IMR-90 (cell line): Measurements from ENCODE around the gene SLC25A15. TPM values are rescaled to one million over a fixed set of nuclear protein-coding genes. Genes with fewer than 3 reads are reported as not detected.

Source experiments
- ATAC-seq: fragments of 200-7000 bp; cut with Tn5 transposase; 2 replicates; pipeline ENCODE4 v1.9.1; 2020; ENCODE audit warnings: low read depth, mild to moderate bottlenecking, moderate library complexity
- BruUV-seq: library from RNA; stranded (reverse); fragments of 400-500 nt; replicated peaks from 2 replicates; lab custom pipeline; 2021; lab: Mats Ljungman, UMichigan
- CTCF ChIA-PET: fragments of 300-600 bp; formaldehyde crosslinking; extraction: SDS; loops from one replicate; lab custom pipeline; 2021; ENCODE audit warnings: antibody characterized with exemption; lab: Yijun Ruan, JAX
- POLR2A ChIA-PET: fragments of 300-600 bp; sonication (Branson Sonifier 250); formaldehyde crosslinking; loops from one replicate; lab custom pipeline; 2022; ENCODE audit warnings: antibody characterized with exemption; ENCODE audit not compliant: unreplicated experiment; lab: Charles Lee
- DNase-seq: peaks from one replicate; pipeline ENCODE4 v3.0.0; 2013
- H2AFZ ChIP-seq: replicated peaks from 2 replicates; pipeline ENCODE3; 2013; ENCODE audit warnings: low read length, mild to moderate bottlenecking; ENCODE audit not compliant: poor library complexity
- H2AK5ac ChIP-seq: 2 replicates; pipeline ENCODE4 v1.6.1; 2013; ENCODE audit warnings: low read depth, low read length, inconsistent platforms
- H2AK9ac ChIP-seq: replicated peaks from 2 replicates; pipeline ENCODE3; 2013; ENCODE audit warnings: mild to moderate bottlenecking, low read depth, low read length, moderate library complexity; ENCODE audit not compliant: poor library complexity
- H2BK120ac ChIP-seq: 2 replicates; pipeline ENCODE4 v1.6.1; 2013; ENCODE audit warnings: low read depth, low read length, inconsistent platforms
- H2BK15ac ChIP-seq: 3 replicates; pipeline ENCODE4 v1.6.1; 2013; ENCODE audit warnings: low read depth, low read length, inconsistent platforms
- H2BK20ac ChIP-seq: 2 replicates; pipeline ENCODE4 v1.6.1; 2013; ENCODE audit warnings: low read depth, mild to moderate bottlenecking, inconsistent platforms, low read length, moderate library complexity
- H2BK5ac ChIP-seq: 2 replicates; pipeline ENCODE4 v1.6.1; 2013; ENCODE audit warnings: mild to moderate bottlenecking, low read depth, low read length, inconsistent platforms; ENCODE audit not compliant: poor library complexity, severe bottlenecking
- H3K14ac ChIP-seq: replicated peaks from 2 replicates; pipeline ENCODE4 v1.6.1; 2013; ENCODE audit warnings: low read depth, low read length, inconsistent platforms
- H3K18ac ChIP-seq: 2 replicates; pipeline ENCODE4 v1.6.1; 2013; ENCODE audit warnings: low read depth, low read length, control low read depth
- H3K23ac ChIP-seq: 2 replicates; pipeline ENCODE4 v1.6.1; 2013; ENCODE audit warnings: low read depth, low read length, inconsistent platforms
- H3K27ac ChIP-seq: 2 replicates; pipeline ENCODE4 v1.5.1; 2013; ENCODE audit warnings: mild to moderate bottlenecking, control low read depth, low read length; ENCODE audit not compliant: insufficient read depth
- H3K27me3 ChIP-seq: 2 replicates; pipeline ENCODE4 v1.6.1; 2013; ENCODE audit warnings: low read length; ENCODE audit not compliant: control insufficient read depth, insufficient read depth
- H3K36me3 ChIP-seq: 2 replicates; pipeline ENCODE4 v1.6.1; 2013; ENCODE audit warnings: low read length, mixed read lengths; ENCODE audit not compliant: control insufficient read depth, insufficient read depth
- H3K4ac ChIP-seq: 2 replicates; pipeline ENCODE4 v1.6.1; 2013; ENCODE audit warnings: low read depth, low read length, inconsistent platforms
- H3K4me1 ChIP-seq: 2 replicates; pipeline ENCODE4 v1.6.1; 2013; ENCODE audit warnings: low read length, mixed read lengths; ENCODE audit not compliant: control insufficient read depth, insufficient read depth
- H3K4me2 ChIP-seq: 2 replicates; pipeline ENCODE4 v1.6.1; 2013; ENCODE audit warnings: low read depth, mild to moderate bottlenecking, control low read depth, low read length, moderate library complexity
- H3K4me3 ChIP-seq: 2 replicates; pipeline ENCODE4 v1.5.1; 2013; ENCODE audit warnings: low read depth, mild to moderate bottlenecking, control low read depth, low read length, moderate library complexity; ENCODE audit not compliant: insufficient read depth
- H3K56ac ChIP-seq: 2 replicates; pipeline ENCODE4 v1.6.1; 2013; ENCODE audit warnings: low read length, inconsistent platforms; ENCODE audit not compliant: insufficient read depth; ENCODE audit errors: extremely low read depth
- H3K79me1 ChIP-seq, 2 experiments: 2 replicates each; pipeline ENCODE4 v1.6.1; 2013; ENCODE audit warnings: low read length in 2 of 2, inconsistent platforms in 1 of 2, low read depth in 1 of 2
- H3K9ac ChIP-seq: 2 replicates; pipeline ENCODE4 v1.6.1; 2013; ENCODE audit warnings: low read depth, low read length, control low read depth
- H3K9me1 ChIP-seq: 2 replicates; pipeline ENCODE4 v1.6.1; 2013; ENCODE audit warnings: low read length, inconsistent platforms; ENCODE audit not compliant: insufficient read depth
- H3K9me3 ChIP-seq: 2 replicates; pipeline ENCODE4 v1.6.1; 2013; ENCODE audit warnings: low read length; ENCODE audit not compliant: control insufficient read depth, insufficient read depth
- H4K20me1 ChIP-seq: 2 replicates; pipeline ENCODE4 v1.6.1; 2013; ENCODE audit warnings: low read length, inconsistent platforms; ENCODE audit not compliant: insufficient read depth
- H4K5ac ChIP-seq: 2 replicates; pipeline ENCODE4 v1.6.1; 2013; ENCODE audit warnings: mild to moderate bottlenecking, low read depth, low read length, control low read depth
- H4K8ac ChIP-seq, 2 experiments: 2 replicates each; pipeline ENCODE4 v1.6.1; 2013; ENCODE audit warnings: low read depth in 2 of 2, low read length in 2 of 2, control low read depth in 1 of 2, inconsistent platforms in 1 of 2
- H4K91ac ChIP-seq: 2 replicates; pipeline ENCODE4 v1.6.1; 2013; ENCODE audit warnings: low read depth, low read length, inconsistent platforms; ENCODE audit not compliant: insufficient read depth
- CHD1 ChIP-seq: IDR thresholded peaks from 2 replicates; pipeline ENCODE4 v1.6.1; 2012; ENCODE audit warnings: low read depth, low read length, improper control_type of control experiment
- FOS ChIP-seq: fragments of 150-350 bp; IDR thresholded peaks from 2 replicates; pipeline ENCODE4 v1.6.1; 2016; ENCODE audit warnings: low read depth, low read length
- POLR2A ChIP-seq: IDR thresholded peaks from 2 replicates; pipeline ENCODE4 v1.6.1; 2012; ENCODE audit warnings: mild to moderate bottlenecking, low read depth, low read length
- RAD21 ChIP-seq: IDR thresholded peaks from 2 replicates; pipeline ENCODE4 v1.6.1; 2012; ENCODE audit warnings: low read length, improper control_type of control experiment
- SMC3 ChIP-seq: fragments of 150-350 bp; IDR thresholded peaks from 2 replicates; pipeline ENCODE4 v1.6.1; 2016; ENCODE audit warnings: low read depth, mild to moderate bottlenecking, antibody characterized with exemption, low read length, moderate library complexity
- WGBS, 2 experiments: methylation state at CpG; one replicate each; pipeline versions ENCODE4 v1.1.5 to v1.1.7; 2013; ENCODE audit warnings: missing lambda C conversion rate in 2 of 2; ENCODE audit not compliant: insufficient read length in 1 of 2; ENCODE audit errors: extremely low coverage in 2 of 2; 5-methylcytosine and 5-hydroxymethylcytosine counted together
- dilution Hi-C: fragments of 300-500 bp; cut with HindIII; formaldehyde crosslinking; loops from one replicate; pipeline ENCODE4 v1.14.3; 2018; ENCODE audit warnings: low sequenced_read_pairs; ENCODE audit not compliant: unreplicated experiment
- in situ Hi-C: fragments of 300-500 bp; cut with MboI; formaldehyde crosslinking; loops from 3 replicates; pipeline ENCODE4 v1.14.3; 2019; ENCODE audit warnings: low sequenced_read_pairs, inconsistent platforms, mixed read lengths
- intact Hi-C: fragments of 100-400 bp; cut with micrococcal nuclease; formaldehyde crosslinking; loops from 2 replicates; pipeline ENCODE4 v1.10.0; 2022
- polyA plus RNA-seq, 3 experiments: library from polyadenylated mRNA; depleted of rRNA; stranded (reverse); fragments of >200 nt; gene quantifications; 2 replicates each; pipeline ENCODE4 v1.2.3, GENCODE V29; 2012; ENCODE audit warnings: low replicate concordance in 1 of 3
- total RNA-seq: library from RNA; depleted of rRNA; stranded (reverse); fragments of >200 nt; gene quantifications from 2 replicates; pipeline ENCODE4 v1.2.3, GENCODE V29; 2012
- TF ChIP-seq, protein P1 (sequence below): fragments of 150-350 bp; IDR thresholded peaks from 2 replicates; pipeline ENCODE4 v1.6.1; 2017; ENCODE audit warnings: mild to moderate bottlenecking, antibody characterized with exemption, low read length, low read depth
- TF ChIP-seq, protein P2 (sequence below): conservative IDR thresholded peaks from 2 replicates; pipeline ENCODE4 v1.5.1; 2012; ENCODE audit warnings: mild to moderate bottlenecking, low read depth, low read length, improper control_type of control experiment

SLC25A15 gene
- total and polyA plus RNA-seq, 2 of the 4 experiments (the other 2 are of a cell fraction), result 5.4 to 13.3 TPM

DNA sequence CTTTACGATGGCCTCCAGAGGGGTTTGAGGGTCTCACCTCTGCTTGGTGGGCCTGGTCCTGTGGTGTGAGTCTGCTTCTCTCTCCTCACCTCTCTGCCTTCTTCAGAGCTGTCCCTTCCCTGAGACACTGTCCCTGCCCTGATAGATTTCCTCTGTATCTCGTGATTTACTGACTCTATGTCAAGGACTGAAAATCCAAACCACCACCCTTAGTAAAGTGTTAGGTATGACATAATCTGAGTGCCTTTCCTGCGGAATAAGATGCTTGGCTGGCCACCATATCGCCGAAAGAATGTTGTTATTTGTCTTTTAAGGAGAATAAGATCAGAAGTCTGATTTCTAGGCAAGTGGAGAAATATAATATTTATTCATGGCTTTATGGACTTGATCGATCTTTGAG, 7.2 kb downstream of the SLC25A15 start:
- no peaks in the 10 kb centered on the region for H3K27me3 ChIP-seq
- H2AK9ac ChIP-seq, result no peak overlapping the region
- peaks cover 16% of the 10 kb centered on the region for H3K36me3 ChIP-seq
- ChIA-PET CTCF (no interaction called here), POLR2A (no interaction called here)
- no peaks in the 10 kb centered on the region for H3K9me3 ChIP-seq
- no peaks in the 10 kb centered on the region for H4K20me1 ChIP-seq
- no peak overlapping the region for H2BK120ac ChIP-seq
- dilution Hi-C loops, result no loop called here
- no peak overlapping the region for H4K91ac ChIP-seq
- H2BK15ac ChIP-seq, result no peak overlapping the region
- H3K9me1 ChIP-seq, result no peaks in the 10 kb centered on the region; the same call in 1 of the 2 replicates
- no peaks in the 10 kb centered on the region for H3K4me1 ChIP-seq
- no peak overlapping the region for H3K23ac ChIP-seq
- H4K5ac ChIP-seq, result no peak overlapping the region
- H2AK5ac ChIP-seq, result no peak overlapping the region
- no peak overlapping the region for H3K4me3 ChIP-seq
- H2BK5ac ChIP-seq, result no peak overlapping the region
- intact Hi-C loops, result no loop called here
- no CpG with 5 or more reads among the region's 6 CpGs for WGBS, 2 experiments
- H3K18ac ChIP-seq, result no peak overlapping the region
- H2BK20ac ChIP-seq, result no peak overlapping the region
- no peak overlapping the region for H3K4ac ChIP-seq
- no peak for TF ChIP-seq SMC3
- TF ChIP-seq POLR2A, result no peak
- TF ChIP-seq CHD1, result no peak
- TF ChIP-seq, protein P1, sequence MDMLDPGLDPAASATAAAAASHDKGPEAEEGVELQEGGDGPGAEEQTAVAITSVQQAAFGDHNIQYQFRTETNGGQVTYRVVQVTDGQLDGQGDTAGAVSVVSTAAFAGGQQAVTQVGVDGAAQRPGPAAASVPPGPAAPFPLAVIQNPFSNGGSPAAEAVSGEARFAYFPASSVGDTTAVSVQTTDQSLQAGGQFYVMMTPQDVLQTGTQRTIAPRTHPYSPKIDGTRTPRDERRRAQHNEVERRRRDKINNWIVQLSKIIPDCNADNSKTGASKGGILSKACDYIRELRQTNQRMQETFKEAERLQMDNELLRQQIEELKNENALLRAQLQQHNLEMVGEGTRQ, result no peak
- TF ChIP-seq FOS, result no peak
- TF ChIP-seq, protein P2, sequence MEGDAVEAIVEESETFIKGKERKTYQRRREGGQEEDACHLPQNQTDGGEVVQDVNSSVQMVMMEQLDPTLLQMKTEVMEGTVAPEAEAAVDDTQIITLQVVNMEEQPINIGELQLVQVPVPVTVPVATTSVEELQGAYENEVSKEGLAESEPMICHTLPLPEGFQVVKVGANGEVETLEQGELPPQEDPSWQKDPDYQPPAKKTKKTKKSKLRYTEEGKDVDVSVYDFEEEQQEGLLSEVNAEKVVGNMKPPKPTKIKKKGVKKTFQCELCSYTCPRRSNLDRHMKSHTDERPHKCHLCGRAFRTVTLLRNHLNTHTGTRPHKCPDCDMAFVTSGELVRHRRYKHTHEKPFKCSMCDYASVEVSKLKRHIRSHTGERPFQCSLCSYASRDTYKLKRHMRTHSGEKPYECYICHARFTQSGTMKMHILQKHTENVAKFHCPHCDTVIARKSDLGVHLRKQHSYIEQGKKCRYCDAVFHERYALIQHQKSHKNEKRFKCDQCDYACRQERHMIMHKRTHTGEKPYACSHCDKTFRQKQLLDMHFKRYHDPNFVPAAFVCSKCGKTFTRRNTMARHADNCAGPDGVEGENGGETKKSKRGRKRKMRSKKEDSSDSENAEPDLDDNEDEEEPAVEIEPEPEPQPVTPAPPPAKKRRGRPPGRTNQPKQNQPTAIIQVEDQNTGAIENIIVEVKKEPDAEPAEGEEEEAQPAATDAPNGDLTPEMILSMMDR, result no peak
- TF ChIP-seq RAD21, result no peak
- in situ Hi-C loops, result no loop called here
- H3K14ac ChIP-seq, result no peak overlapping the region
- no peak overlapping the region for H3K56ac ChIP-seq
- BruUV-seq, result no TSS peak
- DNase-seq (no peak), ATAC-seq (no peak)
- H3K4me2 ChIP-seq, result no peak overlapping the region
- no peak overlapping the region for H4K8ac ChIP-seq
- H3K9ac ChIP-seq, result no peak overlapping the region
- no peak overlapping the region for H2AFZ ChIP-seq
- peaks cover 0 to 4% of the 10 kb centered on the region in 2 experiments; a peak in 1 of 4 replicates for H3K79me1 ChIP-seq
- H3K27ac ChIP-seq, result no peak overlapping the region
